ENCODE data around the gene TRIM14.
"Not testable (repeated sequence)": the region's sequence is repeated elsewhere in the genome, so short reads cannot be mapped to it uniquely, and the experiment has no call there.

The TRIM14 gene

DNA sequence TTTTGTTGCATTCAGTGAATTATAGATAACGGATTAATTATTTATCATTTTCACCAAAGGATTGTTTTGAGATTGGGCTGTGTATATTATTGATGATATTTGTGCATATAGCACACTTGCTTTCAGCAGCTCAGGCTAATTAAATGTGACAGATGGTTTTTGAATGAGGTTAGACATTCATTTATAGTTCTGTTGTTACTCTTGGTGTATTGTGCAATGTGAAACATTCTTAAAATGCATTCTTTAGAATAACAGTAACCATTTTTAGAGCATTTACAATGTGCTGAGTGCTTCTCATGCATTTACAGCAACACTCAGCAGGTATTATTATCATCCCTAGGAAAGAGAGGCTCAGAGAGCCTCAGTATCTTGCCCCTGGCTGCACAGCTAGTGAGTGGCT lies 38.7 kb downstream of the TRIM14 start:
- no peak for DNase-seq

DNA sequence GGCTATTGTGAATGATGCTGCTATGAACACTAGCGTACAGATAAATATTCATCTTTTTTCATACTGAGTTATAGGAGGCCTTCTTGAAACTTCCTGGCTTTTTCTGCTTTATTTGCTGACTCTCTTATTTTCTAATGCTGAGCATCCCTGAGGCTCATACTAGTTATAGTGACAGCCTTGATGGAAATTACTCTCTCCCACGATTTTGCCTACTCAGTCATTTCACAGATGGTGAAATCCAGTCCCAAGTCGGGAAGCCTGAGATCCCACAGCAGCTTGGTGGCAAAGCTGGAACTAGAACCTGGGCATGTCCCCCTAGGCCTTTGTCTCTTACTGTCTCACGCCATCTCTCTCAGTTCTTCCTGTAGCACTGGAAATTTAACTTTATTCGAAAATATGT lies 40.1 kb downstream of the TRIM14 start:
- DNase-seq, result no peak

DNA sequence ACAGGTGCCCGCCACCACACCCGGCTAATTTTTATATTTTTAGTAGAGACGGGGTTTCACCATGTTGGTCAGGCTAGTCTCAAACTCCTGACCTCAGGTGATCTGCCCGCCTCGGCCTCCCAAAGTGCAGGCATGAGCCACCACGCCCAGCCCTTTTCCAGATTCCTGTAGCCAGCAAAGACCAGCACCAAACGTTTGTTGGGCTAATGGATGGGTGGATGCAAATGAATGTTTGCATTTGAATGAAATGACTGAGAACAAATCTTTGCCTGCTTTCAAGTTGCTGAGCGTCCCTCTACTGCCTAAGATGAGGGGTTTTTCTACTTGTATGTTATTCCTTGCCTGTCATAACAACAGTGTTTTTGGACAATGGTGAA lies 42.5 kb downstream of the TRIM14 start:
- DNase-seq, result not testable (repeated sequence)

DNA sequence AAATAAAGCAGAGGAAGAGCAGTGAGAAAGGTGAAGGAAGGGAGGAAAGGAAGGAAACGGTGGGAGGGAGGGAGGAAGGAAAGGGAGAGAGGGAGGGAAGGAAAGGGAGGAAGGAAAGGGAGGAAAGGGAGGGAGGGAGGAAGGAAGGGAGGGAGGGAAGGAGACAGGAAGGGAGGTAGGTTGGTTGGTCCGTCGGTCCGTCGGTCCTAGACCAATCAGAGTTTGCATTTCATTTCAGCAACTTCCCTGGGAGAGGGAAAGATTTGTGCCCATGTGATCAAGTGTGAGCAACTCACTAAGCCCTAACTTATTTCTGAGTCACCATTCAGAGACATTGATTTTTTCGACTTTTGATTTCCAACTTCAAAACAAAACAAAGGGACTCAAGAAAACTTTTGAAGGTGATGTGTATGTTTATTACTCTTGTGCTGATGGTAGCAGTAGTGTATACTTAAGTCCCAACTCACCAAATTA lies 43.7 kb downstream of the TRIM14 start:
- DNase-seq, result no peak

DNA sequence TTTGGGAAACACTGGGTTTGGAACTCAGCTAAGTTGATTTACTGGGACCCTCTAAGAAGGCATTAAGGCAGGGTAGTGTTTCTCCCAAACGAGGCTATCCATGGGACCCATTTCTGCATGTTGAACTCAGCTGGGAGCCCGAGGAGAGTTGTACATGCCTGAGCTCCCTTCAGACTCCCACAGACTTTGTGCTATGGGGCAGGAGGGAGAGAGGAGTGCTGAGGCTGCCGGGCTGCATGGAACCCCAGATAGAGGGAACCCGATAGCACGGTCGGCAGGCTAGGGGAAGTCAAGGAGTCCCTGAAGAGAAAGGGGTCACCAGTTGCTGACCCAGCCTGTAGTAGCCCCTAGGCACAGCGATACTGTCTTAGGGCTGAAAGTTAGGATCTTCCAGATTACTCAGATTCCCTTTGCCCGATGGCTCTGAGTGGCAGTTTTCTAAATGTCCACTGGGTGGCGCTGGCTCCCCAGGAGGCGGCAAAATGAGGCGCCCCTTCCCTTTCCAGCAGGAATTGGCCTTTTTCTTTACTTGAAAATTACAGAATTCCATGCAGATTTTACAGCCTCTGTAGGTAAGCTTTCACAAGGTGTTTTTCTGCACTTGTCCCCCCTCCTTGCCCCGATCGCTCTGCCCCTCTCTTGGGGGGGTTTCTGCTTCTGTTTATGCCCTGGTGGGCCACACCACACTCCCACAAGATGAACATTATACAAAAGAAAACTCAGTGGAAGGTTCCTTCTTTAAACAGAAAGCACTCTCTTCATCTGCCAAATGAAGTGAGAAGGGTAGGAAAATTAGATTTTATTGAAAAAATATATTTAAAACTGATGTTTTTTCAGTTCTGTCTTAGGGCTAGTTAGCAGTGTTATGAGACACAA lies 44.7 kb downstream of the TRIM14 start:
- peak; percentile 63 for DNase-seq

DNA sequence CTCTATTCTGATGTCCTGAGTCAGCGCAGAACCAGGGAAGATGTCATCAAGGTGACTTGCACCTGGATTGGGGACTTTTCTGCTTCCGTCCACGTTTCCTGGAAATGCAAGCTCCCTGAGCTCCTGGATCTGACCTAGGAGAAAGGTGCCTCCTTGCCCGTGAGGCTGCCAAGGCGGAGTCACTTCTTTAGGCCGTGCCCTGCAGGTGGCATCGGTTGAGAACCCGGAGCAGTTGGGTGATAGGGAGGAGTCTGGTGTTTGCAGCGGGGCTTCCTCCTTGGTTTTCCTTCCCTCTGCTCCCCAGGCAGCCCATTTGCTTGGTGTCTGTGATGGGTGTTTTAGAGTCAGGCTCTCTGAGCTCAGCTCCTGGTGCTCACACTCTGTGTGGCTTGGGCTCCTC lies 47.3 kb downstream of the TRIM14 start:
- no peak for DNase-seq

DNA sequence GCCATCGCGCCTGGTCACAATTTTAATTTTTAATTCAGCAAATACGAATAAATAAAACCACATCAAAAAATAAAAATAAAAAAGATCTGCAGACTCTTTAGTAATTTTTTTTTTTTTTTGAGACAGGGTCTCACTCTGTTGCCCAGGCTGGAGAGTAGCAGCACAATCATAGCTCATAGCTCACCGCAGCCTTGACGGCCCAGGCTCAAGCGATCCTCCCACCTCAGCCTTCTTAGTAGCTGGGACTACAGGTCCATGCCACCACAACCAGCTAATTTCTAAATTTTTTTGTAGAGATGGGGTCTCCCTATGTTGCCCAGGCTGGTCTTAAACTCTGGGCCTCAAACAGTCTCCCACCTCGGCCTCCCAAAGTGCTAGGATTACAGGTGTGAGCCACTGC lies 48.3 kb downstream of the TRIM14 start:
- DNase-seq, result no peak

DNA sequence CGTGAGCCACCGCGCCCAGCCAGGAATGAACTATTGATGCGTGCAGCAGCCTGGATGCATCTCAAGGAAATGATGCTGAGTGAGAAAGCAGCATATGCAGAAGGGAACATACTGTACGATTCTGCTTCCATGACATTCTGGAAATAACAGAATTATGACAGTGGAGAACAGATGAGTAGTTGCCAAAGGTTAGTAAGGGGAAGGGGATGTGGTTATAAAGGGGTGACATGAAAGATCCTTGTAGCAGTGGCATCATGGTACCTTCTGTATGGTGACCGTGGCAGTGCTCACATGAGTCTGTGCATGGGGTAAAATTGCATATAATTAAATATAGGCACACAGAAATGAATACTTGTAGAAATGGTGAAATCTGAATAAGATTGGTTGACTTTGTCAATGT lies 49.5 kb downstream of the TRIM14 start:
- DNase-seq, result no peak

DNA sequence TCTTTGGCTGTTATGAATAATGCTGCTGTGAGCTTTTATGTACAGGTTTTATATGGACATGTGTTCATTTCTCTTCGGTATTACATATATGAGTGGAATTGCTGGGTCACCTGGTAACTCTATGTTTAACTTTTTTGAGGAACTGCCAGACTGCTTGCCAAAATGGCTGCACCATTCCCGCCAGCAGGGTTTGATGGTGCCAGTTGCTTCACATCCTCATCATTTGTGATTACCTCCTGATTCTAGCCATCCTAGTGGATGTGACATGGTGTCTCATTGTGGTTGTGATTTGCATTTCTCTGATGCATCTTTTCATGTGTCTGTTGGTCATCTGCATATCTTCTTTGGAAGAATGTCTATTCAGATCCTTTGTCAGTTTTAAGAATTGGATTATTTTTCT lies 51.8 kb downstream of the TRIM14 start:
- DNase-seq, result no peak

DNA sequence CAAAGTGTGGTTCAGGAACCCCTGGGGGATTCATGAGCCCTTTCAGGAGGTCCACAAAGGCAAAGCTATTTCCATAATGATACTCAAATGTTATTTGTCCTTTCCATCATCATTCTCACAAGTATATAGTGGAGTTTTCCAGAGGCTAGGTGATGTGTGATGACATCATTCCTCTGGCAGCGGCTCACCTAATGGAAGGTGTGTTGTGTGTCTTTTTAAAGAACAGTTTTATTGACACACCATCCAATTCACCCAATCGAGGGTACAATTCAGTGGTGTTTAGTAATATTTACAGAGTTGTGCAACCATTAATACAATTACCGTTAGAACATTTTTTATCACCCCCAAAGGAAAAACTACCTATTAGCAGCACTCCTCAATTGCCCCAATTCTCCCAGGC lies 52.8 kb downstream of the TRIM14 start:
- no peak for DNase-seq

DNA sequence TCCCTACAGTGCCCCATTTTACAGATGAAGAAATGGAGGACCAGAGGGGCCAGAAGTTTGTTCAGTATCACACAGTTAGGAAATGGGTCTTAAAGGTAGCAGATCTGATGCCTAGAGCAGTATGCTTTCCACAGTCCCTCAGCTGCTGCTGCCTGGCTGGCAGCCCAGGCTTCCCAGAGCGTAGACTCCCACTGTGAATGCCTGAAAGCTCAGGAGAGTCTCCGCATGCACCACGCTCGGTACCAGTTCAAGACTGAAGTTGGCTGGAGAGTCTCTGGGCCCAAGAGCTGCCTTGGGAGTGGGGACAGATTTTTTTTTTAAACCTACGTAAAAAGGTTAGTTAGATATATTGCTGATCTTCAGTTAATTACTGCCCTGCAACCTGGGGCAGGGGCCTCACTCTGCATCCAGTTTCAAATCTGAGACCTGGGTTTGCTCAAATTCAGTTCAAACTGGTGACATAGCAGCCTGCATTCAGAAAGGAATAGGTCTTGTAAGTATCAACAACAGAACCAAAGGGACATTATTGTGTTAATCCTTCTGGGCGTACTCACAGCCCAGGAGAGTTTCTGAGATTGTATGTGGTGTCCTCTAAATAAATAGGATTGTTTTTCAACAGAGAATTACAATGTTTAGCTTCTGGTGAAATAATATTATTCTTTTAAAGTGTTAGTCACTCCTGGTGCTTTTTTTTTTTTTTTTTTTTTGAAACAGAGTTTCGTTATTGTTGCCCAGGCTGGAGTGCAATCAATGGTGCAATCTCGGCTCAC lies 54.2 kb downstream of the TRIM14 start:
- DNase-seq, result no peak

DNA sequence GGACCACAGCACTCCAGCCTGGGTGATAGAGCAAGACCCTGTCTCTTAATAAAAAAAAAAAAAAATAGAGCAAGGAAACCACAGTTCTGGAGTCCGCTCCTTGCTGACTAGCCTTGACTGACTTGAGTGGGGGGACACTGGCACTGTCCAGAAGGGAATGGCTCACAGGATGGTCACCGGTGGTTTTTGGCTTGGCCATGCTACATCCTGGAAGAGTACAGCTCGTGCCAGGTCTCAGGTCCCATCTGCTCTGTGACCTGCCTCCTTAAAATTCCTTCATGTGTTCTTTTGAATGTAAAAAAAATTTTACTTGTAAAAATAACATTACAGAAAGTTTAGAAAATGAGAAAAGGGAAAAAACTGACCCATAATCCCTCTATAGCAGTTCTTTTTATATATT lies 56.9 kb downstream of the TRIM14 start:
- DNase-seq, result no peak

DNA sequence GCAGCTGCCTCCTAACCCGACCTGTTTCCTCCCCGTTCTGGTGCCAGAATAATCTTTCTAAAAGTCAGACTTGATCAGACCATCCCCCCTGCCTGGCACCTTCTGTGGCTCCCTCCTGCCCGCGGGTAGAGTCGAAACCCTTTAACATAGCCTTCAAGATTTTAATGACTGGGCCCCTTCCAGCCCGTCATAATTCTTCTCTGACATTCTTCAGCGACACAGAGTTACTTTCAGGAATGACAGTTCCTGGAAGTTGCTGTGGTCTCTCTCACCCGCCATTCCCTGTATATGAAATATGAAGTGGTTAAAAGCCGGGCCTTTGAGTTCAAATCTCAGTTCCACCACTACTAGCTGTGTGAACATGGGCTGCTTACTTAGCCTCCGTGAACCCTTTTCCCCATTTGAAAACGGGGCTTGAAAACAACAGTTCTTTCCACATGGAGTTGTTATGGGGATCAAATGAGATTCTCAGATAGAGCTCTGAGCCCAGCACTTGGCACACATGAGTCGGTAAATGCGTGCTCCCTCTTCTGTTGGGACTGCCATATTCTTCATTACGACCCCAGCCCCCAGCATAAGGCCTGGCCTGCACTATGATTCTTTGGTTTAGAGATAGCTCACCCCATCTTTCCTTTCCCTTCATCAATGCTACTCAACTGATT lies 61.8 kb downstream of the TRIM14 start:
- DNase-seq, result peak; percentile 67

DNA sequence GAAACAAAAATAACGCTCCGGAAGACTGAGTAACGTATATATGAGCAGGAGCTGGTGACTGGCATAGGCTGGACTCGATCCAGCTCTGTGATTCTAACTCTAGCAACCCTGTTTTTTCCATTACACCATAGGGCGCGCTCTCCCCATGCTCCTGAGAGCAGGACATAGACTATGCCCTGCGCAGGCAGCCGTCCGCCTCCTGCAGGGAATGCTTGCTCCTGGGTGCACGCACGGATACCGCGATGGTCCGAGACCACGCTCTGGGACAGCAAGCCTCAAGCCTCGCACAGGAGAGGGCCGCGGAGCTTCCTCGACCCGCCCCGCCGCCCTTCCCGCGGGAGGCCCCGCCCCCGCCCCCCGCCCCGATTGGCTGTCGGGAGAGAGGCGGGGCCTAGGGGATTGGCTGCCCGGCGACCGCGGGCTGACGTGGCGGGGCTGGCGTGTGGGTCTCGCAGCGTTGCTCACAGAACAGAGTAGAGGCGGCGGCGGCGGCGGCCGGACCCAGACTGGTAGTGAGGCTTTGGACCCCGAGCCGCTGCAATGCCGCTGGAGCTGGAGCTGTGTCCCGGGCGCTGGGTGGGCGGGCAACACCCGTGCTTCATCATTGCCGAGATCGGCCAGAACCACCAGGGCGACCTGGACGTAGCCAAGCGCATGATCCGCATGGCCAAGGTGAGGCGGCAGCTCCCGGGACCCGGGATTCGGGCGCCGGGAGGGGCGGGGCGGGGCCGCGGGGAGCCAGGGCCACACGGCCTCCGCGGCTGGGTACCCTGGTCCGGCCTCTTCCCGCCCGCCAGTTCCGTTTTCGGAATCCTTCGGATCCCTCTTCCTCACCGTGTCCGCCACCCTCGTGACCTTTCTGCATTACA lies 62.5 kb downstream of the TRIM14 start, which contains the start of gene NANS:
NANS (plus strand) TSS at position 464 of the 869 bp plus-strand sequence; CDS start at position 541, 77 bp downstream.
- peak; percentile 96 for DNase-seq

DNA sequence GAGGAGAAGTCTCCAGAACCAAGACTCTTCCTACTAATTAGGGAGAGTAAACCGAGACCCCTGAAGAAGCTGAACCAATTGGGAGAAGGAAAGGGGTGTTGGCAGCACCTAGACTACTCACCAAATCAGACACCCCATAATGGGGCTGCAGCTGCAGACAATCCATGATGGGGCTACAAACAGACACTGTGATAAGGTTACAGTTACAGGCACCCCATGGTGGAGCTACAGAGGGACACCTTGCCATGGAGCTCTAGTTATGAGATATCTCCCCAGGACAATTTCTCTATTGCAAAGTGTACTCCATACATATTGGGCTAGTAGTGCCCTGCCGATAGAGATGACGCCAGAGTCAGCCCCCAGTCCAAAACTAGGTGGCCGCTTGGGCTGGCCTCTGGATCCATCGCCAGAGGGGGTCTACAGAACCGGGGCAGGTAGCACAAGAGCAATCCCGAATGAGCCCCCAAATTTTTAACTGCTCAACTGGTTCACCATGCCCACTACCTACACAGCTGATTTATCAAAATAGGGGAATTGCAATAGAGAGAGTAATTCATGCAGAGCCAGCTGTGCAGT lies 64.6 kb downstream of the TRIM14 start:
- DNase-seq, result no peak

DNA sequence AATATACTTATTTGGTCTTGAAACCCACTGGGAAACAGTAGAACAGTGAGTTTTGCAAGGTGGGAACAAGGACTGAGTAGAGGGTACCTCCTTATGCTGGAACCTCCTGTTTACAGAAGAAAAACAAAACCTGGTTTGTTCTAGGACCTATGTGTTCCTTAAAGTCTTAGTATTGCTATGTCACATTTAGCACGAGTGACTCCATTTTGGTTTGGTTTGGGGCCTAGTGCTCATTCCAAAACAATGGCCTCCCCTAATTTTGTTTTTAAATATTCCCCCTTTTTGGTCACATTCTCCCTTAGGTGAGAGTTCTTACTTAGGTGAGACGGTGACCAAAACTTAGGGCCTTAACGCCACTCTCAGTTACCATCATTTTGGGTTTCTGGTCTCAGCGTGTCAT lies 68.7 kb downstream of the TRIM14 start:
- no peak for DNase-seq

DNA sequence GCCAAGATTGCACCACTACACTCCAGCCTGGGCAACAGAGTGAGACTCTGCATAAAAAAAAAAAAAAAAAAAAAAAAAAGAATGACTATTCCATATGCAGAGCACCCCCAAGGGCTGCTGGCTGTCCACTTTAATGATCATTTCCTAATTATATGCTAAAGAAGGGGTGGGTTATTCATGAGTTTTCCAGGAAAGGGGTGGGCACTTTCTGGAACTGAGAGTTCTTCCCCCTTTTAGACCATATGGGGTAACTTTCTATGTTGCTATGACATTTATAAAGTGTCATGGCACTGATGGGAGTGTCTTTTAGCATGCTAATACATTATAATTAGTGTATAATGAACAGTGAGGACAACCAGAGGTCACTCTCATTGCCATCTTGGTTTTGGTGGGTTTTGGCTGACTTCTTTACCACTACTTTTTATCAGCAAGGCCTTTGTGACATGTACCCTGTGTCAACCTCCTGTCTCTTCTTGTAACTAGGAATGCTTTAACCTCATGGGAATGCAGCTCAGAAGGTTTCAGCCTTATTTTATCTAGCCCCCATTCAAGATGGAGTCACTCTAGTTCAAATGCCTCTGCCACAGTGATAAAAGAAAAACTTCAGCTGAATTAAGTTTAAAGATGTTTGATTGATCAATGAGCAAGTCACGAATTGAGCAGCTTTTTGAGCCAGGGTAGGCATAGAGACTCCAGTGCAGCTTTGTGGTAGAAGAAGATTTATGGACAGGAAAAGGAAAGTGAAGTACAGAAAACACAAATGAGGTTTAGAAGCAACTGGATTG lies 69.5 kb downstream of the TRIM14 start:
- DNase-seq, result no peak

DNA sequence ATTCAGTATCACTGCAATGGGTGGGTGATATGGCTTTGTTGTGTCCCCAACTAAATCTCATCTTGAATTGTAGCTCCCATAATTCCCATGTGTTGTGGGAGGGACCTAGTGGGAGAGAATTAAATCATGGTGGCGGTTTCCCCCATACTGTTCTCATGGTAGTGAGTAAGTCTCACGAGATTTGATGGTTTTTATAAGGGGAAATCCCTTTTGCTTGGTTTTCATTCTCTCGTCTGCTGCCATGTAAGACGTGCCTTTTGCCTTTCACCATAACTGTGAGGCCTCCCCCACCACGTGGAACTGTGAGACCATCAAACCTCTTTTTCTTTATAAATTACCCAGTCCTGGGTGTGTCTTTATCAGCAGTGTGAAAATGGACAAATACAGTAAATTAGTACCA lies 72.0 kb downstream of the TRIM14 start:
- DNase-seq, result no peak

DNA sequence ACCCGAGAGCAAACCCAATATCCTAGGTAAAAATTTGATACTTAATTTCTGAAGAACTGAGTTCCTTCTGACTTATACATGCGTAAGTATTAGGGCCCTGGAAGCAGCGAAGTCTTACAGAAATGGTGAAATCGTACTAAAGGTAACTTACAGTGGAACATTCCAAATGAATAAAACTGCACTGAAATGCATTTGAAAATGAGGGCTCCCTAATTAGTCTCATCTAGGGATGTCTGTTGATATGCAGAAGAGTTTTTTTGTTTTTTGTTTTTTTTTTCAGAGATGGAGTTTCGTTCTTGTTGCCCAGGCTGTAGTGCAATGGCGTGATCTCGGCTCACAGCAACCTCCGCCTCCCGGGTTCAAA lies 72.9 kb downstream of the TRIM14 start:
- no peak for DNase-seq

DNA sequence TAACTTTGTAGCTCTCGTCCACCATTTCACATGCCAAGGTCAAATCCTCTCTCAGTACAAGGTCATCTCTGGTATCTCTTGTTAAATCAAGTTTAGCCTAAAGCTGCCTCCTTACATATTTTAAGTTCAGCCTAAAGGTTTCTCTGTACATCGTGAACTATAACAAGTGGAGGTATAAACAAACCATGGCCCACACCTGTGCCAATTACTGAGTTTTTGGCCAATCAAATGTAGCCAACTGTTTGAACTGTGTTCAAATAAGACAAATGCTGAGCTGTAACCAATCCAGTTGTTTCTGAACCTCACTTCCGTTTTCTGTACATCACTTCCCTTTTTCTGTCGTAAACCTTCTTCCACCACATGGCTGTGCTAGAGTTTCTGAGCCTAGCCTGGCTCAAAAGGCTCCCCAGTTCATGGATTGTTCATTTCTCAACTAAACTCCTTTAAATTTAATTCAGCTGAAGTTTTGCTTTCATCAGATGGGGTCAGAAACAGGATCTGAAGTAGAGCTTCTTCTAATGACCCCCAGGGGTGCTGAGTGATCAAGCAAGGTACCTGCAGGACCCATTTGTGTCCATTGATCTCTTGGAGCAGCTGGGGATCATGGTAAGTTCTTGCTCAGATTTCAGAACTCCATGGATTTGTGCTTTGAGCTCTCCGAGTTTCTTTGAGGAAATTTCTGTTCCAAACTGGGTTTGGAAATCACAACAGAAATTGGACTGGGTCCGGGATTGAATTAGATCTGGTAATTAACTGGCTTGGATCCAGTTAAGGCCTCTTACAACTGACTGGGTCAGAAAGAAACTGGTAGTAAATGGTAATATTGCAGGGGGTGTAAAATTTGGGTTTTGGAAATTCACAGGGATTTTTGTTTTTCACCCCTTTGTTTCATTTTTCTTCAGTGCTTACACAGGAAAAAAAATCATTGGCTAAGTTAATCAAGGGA lies 73.5 kb downstream of the TRIM14 start:
- no peak for DNase-seq
